DND-41 (cell line): ENCODE results near the gene INTS1.

ENCODE experiments used
- ATAC-seq: fragments of 200-7000 bp; cut with Tn5 transposase; 3 replicates; pipeline ENCODE4 v1.9.1; 2021; ENCODE audit warnings: low read depth; ENCODE audit not compliant: insufficient read depth
- DNase-seq: peaks from one replicate; pipeline ENCODE4 v3.0.0-alpha.2; 2020
- H2AFZ ChIP-seq: 2 replicates; pipeline ENCODE4 v1.6.0; 2012; ENCODE audit warnings: low read depth, low read length
- H3K27ac ChIP-seq: 2 replicates; pipeline ENCODE4 v1.5.1; 2012; ENCODE audit warnings: low read length, inconsistent platforms
- H3K27me3 ChIP-seq: fragments of 200-600 bp; sonication (generic); 2 replicates; pipeline ENCODE4 v1.6.0; 2012; ENCODE audit warnings: low read length, mild to moderate bottlenecking, inconsistent platforms; ENCODE audit not compliant: insufficient read depth, poor library complexity
- H3K36me3 ChIP-seq: 2 replicates; pipeline ENCODE4 v1.5.1; 2012; ENCODE audit warnings: low read length, inconsistent platforms; ENCODE audit not compliant: insufficient read depth
- H3K4me1 ChIP-seq: 2 replicates; pipeline ENCODE4 v1.5.1; 2012; ENCODE audit warnings: mild to moderate bottlenecking, low read length; ENCODE audit not compliant: insufficient read depth
- H3K4me2 ChIP-seq: 2 replicates; pipeline ENCODE4 v1.6.0; 2012; ENCODE audit warnings: mild to moderate bottlenecking, moderate library complexity, low read length, inconsistent platforms; ENCODE audit not compliant: insufficient read depth
- H3K4me3 ChIP-seq, 2 experiments: fragments of 200-600 bp in 1 of 2; shearing (Covaris generic) in 1 of 2; 2 replicates each; pipeline ENCODE4 v1.5.1; 2012 to 2016; ENCODE audit warnings: inconsistent platforms in 2 of 2, low read length in 2 of 2, mild to moderate bottlenecking in 2 of 2, low read depth in 1 of 2, moderate library complexity in 1 of 2
- H3K79me2 ChIP-seq: 2 replicates; pipeline ENCODE4 v1.6.0; 2012; ENCODE audit warnings: low read length, inconsistent platforms; ENCODE audit not compliant: insufficient read depth
- H3K9ac ChIP-seq: 2 replicates; pipeline ENCODE4 v1.6.0; 2012; ENCODE audit warnings: low read depth, mild to moderate bottlenecking, inconsistent platforms, low read length, moderate library complexity
- H3K9me3 ChIP-seq: 2 replicates; pipeline ENCODE4 v1.5.1; 2012; ENCODE audit warnings: low read length, moderate library complexity, mild to moderate bottlenecking, inconsistent platforms; ENCODE audit not compliant: insufficient read depth, severe bottlenecking
- H4K20me1 ChIP-seq: 2 replicates; pipeline ENCODE4 v1.6.0; 2012; ENCODE audit warnings: low read length; ENCODE audit not compliant: insufficient read depth
- EZH2 ChIP-seq: IDR thresholded peaks from 3 replicates; pipeline ENCODE4 v1.6.1; 2012; ENCODE audit warnings: borderline replicate concordance, low read depth, mild to moderate bottlenecking, moderate library complexity, low read length, inconsistent platforms; ENCODE audit not compliant: severe bottlenecking
- TF ChIP-seq, protein P1 (sequence below): IDR thresholded peaks from 2 replicates; pipeline ENCODE4 v1.5.1; 2012; ENCODE audit warnings: borderline replicate concordance, low read length, moderate library complexity, mild to moderate bottlenecking; ENCODE audit not compliant: poor library complexity, severe bottlenecking; ENCODE audit errors: extremely low read depth

Gene INTS1

GRCh38 chr7:1455241-1455939 is 48.8 kb downstream of the INTS1 start:
- Histone ChIP-seq H3K9me3 (no peaks in the 10 kb centered on the region), H3K27me3 (no peaks in the 10 kb centered on the region), H4K20me1 (peaks cover 3% of the 10 kb centered on the region), H3K27ac (no peak overlapping the region), H2AFZ (no peak overlapping the region), H3K4me1 (peaks cover 24% of the 10 kb centered on the region), H3K9ac (no peak overlapping the region), H3K79me2 (no peaks in the 10 kb centered on the region), H3K36me3 (no peaks in the 10 kb centered on the region), H3K4me2 (no peak overlapping the region), H3K4me3 (no peak overlapping the region)
- TF ChIP-seq, protein P1, sequence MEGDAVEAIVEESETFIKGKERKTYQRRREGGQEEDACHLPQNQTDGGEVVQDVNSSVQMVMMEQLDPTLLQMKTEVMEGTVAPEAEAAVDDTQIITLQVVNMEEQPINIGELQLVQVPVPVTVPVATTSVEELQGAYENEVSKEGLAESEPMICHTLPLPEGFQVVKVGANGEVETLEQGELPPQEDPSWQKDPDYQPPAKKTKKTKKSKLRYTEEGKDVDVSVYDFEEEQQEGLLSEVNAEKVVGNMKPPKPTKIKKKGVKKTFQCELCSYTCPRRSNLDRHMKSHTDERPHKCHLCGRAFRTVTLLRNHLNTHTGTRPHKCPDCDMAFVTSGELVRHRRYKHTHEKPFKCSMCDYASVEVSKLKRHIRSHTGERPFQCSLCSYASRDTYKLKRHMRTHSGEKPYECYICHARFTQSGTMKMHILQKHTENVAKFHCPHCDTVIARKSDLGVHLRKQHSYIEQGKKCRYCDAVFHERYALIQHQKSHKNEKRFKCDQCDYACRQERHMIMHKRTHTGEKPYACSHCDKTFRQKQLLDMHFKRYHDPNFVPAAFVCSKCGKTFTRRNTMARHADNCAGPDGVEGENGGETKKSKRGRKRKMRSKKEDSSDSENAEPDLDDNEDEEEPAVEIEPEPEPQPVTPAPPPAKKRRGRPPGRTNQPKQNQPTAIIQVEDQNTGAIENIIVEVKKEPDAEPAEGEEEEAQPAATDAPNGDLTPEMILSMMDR = no peak
- TF ChIP-seq EZH2 = no peak
- DNase-seq = no peak
- ATAC-seq = no peak

DNA sequence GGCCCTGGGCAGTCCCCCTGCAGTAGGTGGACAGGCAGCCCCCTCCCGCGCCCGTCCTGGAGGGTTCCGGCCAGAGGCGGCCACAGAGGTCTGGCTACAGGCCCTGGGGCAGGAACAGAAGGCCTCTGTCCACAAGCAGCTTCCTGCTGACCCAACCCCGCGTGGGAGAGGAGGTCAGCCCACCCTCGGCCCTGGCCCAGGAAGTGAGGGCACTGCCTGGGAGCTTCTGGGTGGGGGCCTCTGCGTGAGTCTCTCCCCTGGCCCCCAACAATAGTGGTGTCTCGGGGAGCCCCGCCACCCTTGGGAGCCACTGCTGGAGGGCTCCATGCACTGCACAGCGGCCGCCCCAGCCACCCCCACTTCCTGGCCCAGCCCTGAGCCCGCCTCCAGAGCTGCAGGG is 49.6 kb downstream of the INTS1 start:
- Histone ChIP-seq H3K79me2 (no peaks in the 10 kb centered on the region), H4K20me1 (peaks cover 3% of the 10 kb centered on the region; the same call in 1 of the 2 replicates), H3K9me3 (no peaks in the 10 kb centered on the region)

DNA sequence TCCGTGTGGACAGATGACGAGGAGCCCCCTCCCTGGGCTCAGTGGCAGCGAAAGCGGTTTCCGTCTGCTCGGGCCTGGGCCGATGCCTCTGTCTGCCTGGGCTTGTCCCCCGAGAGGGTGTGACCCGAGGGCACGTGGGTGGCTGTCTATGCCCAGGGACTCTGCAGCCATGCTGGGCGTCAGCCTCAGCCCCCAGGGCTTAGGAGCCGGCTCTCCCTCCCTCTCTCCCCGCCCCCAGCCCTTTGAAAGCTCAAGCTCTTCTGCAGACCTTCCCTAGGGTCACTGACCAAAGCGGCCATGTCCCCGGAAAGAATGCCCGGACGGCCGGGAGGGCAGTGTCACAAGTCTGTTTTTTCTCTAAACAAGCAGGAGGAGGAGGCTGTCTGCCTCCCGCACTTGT is 52.0 kb downstream of the INTS1 start:
- no peak overlapping the region for H3K27ac ChIP-seq
- ATAC-seq (no peak), DNase-seq (no peak)
- H3K4me3 ChIP-seq = no peak overlapping the region
- peaks cover under 1% of the 10 kb centered on the region; the same call in 1 of the 2 replicates for H4K20me1 ChIP-seq
- H3K9me3 ChIP-seq = no peaks in the 10 kb centered on the region
- H3K9ac ChIP-seq = no peak overlapping the region
- H3K4me1 ChIP-seq = no peaks in the 10 kb centered on the region
- H3K27me3 ChIP-seq = no peaks in the 10 kb centered on the region
- no peak overlapping the region for H2AFZ ChIP-seq
- H3K36me3 ChIP-seq = no peaks in the 10 kb centered on the region
- H3K4me2 ChIP-seq = no peak overlapping the region
- TF ChIP-seq EZH2 = no peak
- TF ChIP-seq, protein P1 = no peak
- H3K79me2 ChIP-seq = no peaks in the 10 kb centered on the region

More for the DNA sequence above, 49.6 kb downstream of the INTS1 start:
- Histone ChIP-seq H3K9ac (no peak overlapping the region), H2AFZ (no peak overlapping the region), H3K27me3 (no peaks in the 10 kb centered on the region), H3K27ac (no peak overlapping the region), H3K36me3 (no peaks in the 10 kb centered on the region), H3K4me3 (no peak overlapping the region), H3K4me1 (peaks cover 18% of the 10 kb centered on the region), H3K4me2 (no peak overlapping the region)
- ATAC-seq (no peak), DNase-seq (no peak)
- TF ChIP-seq, protein P1 = no peak
- TF ChIP-seq EZH2 = no peak
